HEK293 (cell line): ENCODE measurements around the gene TNIP1.

Experiments
- CTCF ChIA-PET: fragments of 350-600 bp; formaldehyde crosslinking; extraction: SDS; loops from one replicate; lab custom pipeline; 2021; ENCODE audit warnings: antibody characterized with exemption; lab: Yijun Ruan, JAX
- POLR2A ChIA-PET: fragments of 300-600 bp; formaldehyde crosslinking; extraction: SDS; loops from one replicate; lab custom pipeline; 2020; ENCODE audit warnings: antibody characterized with exemption, inconsistent platforms; lab: Yijun Ruan, JAX
- H3K27ac ChIP-seq: fragments of 200-500 bp; sonication (Bioruptor generic); 2 replicates; pipeline ENCODE4 v1.5.1; 2014; ENCODE audit warnings: low read depth, low read length, control low read depth, inconsistent platforms; ENCODE audit errors: extremely low read depth
- H3K36me3 ChIP-seq, 2 experiments: fragments of 200-500 bp in 1 of 2; sonication (Bioruptor generic) in 1 of 2; 1 replicate in 1 of 2; 2 replicates in 1 of 2; pipeline ENCODE4 v1.5.1; 2014 to 2017; ENCODE audit warnings: inconsistent platforms in 2 of 2, low read length in 2 of 2; ENCODE audit not compliant: control insufficient read depth in 2 of 2, insufficient read depth in 1 of 2
- H3K4me1 ChIP-seq: fragments of 200-500 bp; sonication (Bioruptor generic); 2 replicates; pipeline ENCODE4 v1.5.1; 2014; ENCODE audit warnings: mild to moderate bottlenecking, low read length, inconsistent platforms; ENCODE audit not compliant: control insufficient read depth, insufficient read depth
- H3K4me3 ChIP-seq: 2 replicates; pipeline ENCODE4 v1.5.1; 2011; ENCODE audit warnings: low read depth, mild to moderate bottlenecking, control low read depth, low read length, moderate library complexity
- H3K9me3 ChIP-seq: fragments of 200-500 bp; sonication (Bioruptor generic); 2 replicates; pipeline ENCODE4 v1.5.1; 2014; ENCODE audit warnings: low read depth, low read length, inconsistent platforms; ENCODE audit not compliant: control insufficient read depth, insufficient read depth
- BCL11A ChIP-seq: fragments of 450-650 bp; formaldehyde crosslinking; IDR thresholded peaks from 2 replicates; pipeline ENCODE4 v1.5.1; 2016; ENCODE audit warnings: low read depth, missing biosample characterization, missing genetic modification characterization
- EGR2 ChIP-seq: fragments of 450-650 bp; formaldehyde crosslinking; IDR thresholded peaks from 2 replicates; pipeline ENCODE4 v1.5.1; 2016; ENCODE audit warnings: low read depth, missing biosample characterization, missing genetic modification characterization
- GLIS1 ChIP-seq: fragments of 450-650 bp; formaldehyde crosslinking; IDR thresholded peaks from 2 replicates; pipeline ENCODE4 v1.5.1; 2016; ENCODE audit warnings: missing biosample characterization, missing genetic modification characterization
- GLIS2 ChIP-seq: fragments of 450-650 bp; formaldehyde crosslinking; IDR thresholded peaks from 2 replicates; pipeline ENCODE4 v1.5.1; 2016; ENCODE audit warnings: missing biosample characterization, missing genetic modification characterization
- IKZF3 ChIP-seq: fragments of 450-650 bp; IDR thresholded peaks from 2 replicates; pipeline ENCODE4 v1.5.0; 2018; ENCODE audit warnings: missing biosample characterization, mild to moderate bottlenecking, missing genetic modification characterization, moderate library complexity
- SP2 ChIP-seq: fragments of 450-650 bp; formaldehyde crosslinking; IDR thresholded peaks from 2 replicates; pipeline ENCODE4 v1.5.1; 2016; ENCODE audit warnings: missing biosample characterization, missing genetic modification characterization
- ZBTB17 ChIP-seq: fragments of 450-650 bp; formaldehyde crosslinking; IDR thresholded peaks from 2 replicates; pipeline ENCODE4 v1.5.1; 2016; ENCODE audit warnings: missing biosample characterization, missing genetic modification characterization
- ZBTB48 ChIP-seq: fragments of 450-650 bp; formaldehyde crosslinking; IDR thresholded peaks from 2 replicates; pipeline ENCODE4 v1.5.1; 2016; ENCODE audit warnings: missing biosample characterization, missing genetic modification characterization
- ZFP37 ChIP-seq: fragments of 450-650 bp; formaldehyde crosslinking; IDR thresholded peaks from 2 replicates; pipeline ENCODE4 v1.5.1; 2016; ENCODE audit warnings: missing biosample characterization, missing genetic modification characterization
- ZNF112 ChIP-seq: fragments of 450-650 bp; formaldehyde crosslinking; IDR thresholded peaks from 2 replicates; pipeline ENCODE4 v1.5.0; 2017; ENCODE audit warnings: missing biosample characterization, missing genetic modification characterization
- ZNF169 ChIP-seq: fragments of 450-650 bp; formaldehyde crosslinking; IDR thresholded peaks from 2 replicates; pipeline ENCODE4 v1.5.1; 2016; ENCODE audit warnings: missing biosample characterization, missing genetic modification characterization
- ZNF174 ChIP-seq: fragments of 450-650 bp; formaldehyde crosslinking; IDR thresholded peaks from 2 replicates; pipeline ENCODE4 v1.5.0; 2017; ENCODE audit warnings: missing biosample characterization, mild to moderate bottlenecking, missing genetic modification characterization
- ZNF19 ChIP-seq: fragments of 450-650 bp; formaldehyde crosslinking; IDR thresholded peaks from 2 replicates; pipeline ENCODE4; 2016; ENCODE audit warnings: missing biosample characterization, missing genetic modification characterization, low read depth
- ZNF266 ChIP-seq: fragments of 450-650 bp; formaldehyde crosslinking; IDR thresholded peaks from 2 replicates; pipeline ENCODE4 v1.5.1; 2016; ENCODE audit warnings: missing biosample characterization, missing genetic modification characterization, low read depth
- ZNF311 ChIP-seq: fragments of 450-650 bp; formaldehyde crosslinking; IDR thresholded peaks from 2 replicates; pipeline ENCODE4 v1.5.1; 2017; ENCODE audit warnings: missing biosample characterization, missing genetic modification characterization, borderline replicate concordance
- ZNF335 ChIP-seq: fragments of 450-650 bp; formaldehyde crosslinking; conservative IDR thresholded peaks from 2 replicates; pipeline ENCODE4 v1.5.1; 2016; ENCODE audit warnings: missing biosample characterization, missing genetic modification characterization
- ZNF404 ChIP-seq: fragments of 450-650 bp; formaldehyde crosslinking; IDR thresholded peaks from 2 replicates; pipeline ENCODE4 v1.5.1; 2017; ENCODE audit warnings: missing biosample characterization, missing genetic modification characterization
- ZNF501 ChIP-seq: fragments of 450-650 bp; formaldehyde crosslinking; IDR thresholded peaks from 2 replicates; pipeline ENCODE4 v1.5.1; 2016; ENCODE audit warnings: missing biosample characterization, missing genetic modification characterization
- ZNF560 ChIP-seq: fragments of 450-650 bp; formaldehyde crosslinking; IDR thresholded peaks from 2 replicates; pipeline ENCODE4 v1.5.1; 2017; ENCODE audit warnings: missing biosample characterization, missing genetic modification characterization, borderline replicate concordance
- ZNF621 ChIP-seq: fragments of 450-650 bp; formaldehyde crosslinking; IDR thresholded peaks from 2 replicates; pipeline ENCODE4 v1.5.1; 2017; ENCODE audit warnings: missing biosample characterization, missing genetic modification characterization
- ZNF629 ChIP-seq: fragments of 450-650 bp; formaldehyde crosslinking; IDR thresholded peaks from 2 replicates; pipeline ENCODE4 v1.5.1; 2017; ENCODE audit warnings: missing biosample characterization, missing genetic modification characterization
- ZNF664 ChIP-seq: fragments of 450-650 bp; formaldehyde crosslinking; IDR thresholded peaks from 2 replicates; pipeline ENCODE4 v1.5.1; 2016; ENCODE audit warnings: missing biosample characterization, missing genetic modification characterization
- ZNF692 ChIP-seq: fragments of 450-650 bp; formaldehyde crosslinking; IDR thresholded peaks from 2 replicates; pipeline ENCODE4 v1.5.1; 2016; ENCODE audit warnings: missing biosample characterization, missing genetic modification characterization
- TF ChIP-seq, protein P1 (sequence below): fragments of 450-650 bp; formaldehyde crosslinking; IDR thresholded peaks from 2 replicates; pipeline ENCODE4 v1.5.1; 2016; ENCODE audit warnings: missing biosample characterization, missing genetic modification characterization
- TF ChIP-seq, protein P2 (sequence below): fragments of 450-650 bp; formaldehyde crosslinking; IDR thresholded peaks from 2 replicates; pipeline ENCODE4 v1.5.1; 2017; ENCODE audit warnings: missing biosample characterization, missing genetic modification characterization
- TF ChIP-seq, protein P3 (sequence below): fragments of 450-650 bp; formaldehyde crosslinking; IDR thresholded peaks from 2 replicates; pipeline ENCODE4 v1.5.1; 2016; ENCODE audit warnings: missing biosample characterization, missing genetic modification characterization
- TF ChIP-seq, protein P4 (sequence below): fragments of 450-650 bp; formaldehyde crosslinking; optimal IDR thresholded peaks from 2 replicates; pipeline ENCODE3; 2016; ENCODE audit warnings: missing biosample characterization, mild to moderate bottlenecking, missing genetic modification characterization

The TNIP1 gene

GRCh38 chr5:151020304-151021110 lies 60.3 kb downstream of the TNIP1 start, which contains the start of gene GPX3:
TSS of gene GPX3 (plus strand) at chr5:151020591. CDS start at chr5:151020655, 64 bp downstream.
- POLR2A ChIA-PET: interaction anchor here (0.9 to 1.3 kb wide), 2 partner anchors 10 to 232 kb away, joined by 3 read pairs; partner anchors contain the start of gene GM2A
- CTCF ChIA-PET: interaction anchor here (0.7 to 1.4 kb wide), 3 partner anchors 31 to 187 kb away, joined by 4 to 5 read pairs (median 4); no protein-coding TSS in a partner anchor
- Histone ChIP-seq H3K9me3 (no peaks in the 10 kb centered on the region), H3K4me3 (peak within 1 kb of the TSS; percentile 60), H3K27ac (no peak within 1 kb of the TSS; the same call in 1 of the 2 replicates), H3K4me1 (no peaks in the 10 kb centered on the region), H3K36me3 (no peaks in the 10 kb centered on the region)
- TF ChIP-seq SP2 (tag by site-specific recombination) (peak; percentile 89), ZNF169 (tag by site-specific recombination) (no peak), EGR2 (tag by site-specific recombination) (peak; percentile 12; the same call in 1 of the 2 replicates), ZNF266 (tag by site-specific recombination) (no peak), GLIS2 (peak; percentile 49), ZBTB17 (peak; percentile 21), ZNF621 (tag by site-specific recombination) (no peak), GLIS1 (tag by site-specific recombination) (peak; percentile 35; the same call in 1 of the 2 replicates), ZNF19 (tag by site-specific recombination) (no peak), ZNF560 (tag by site-specific recombination) (no peak), ZNF112 (tag by site-specific recombination) (no peak), ZNF174 (tag by site-specific recombination) (no peak), BCL11A (peak; percentile 47; the same call in 1 of the 2 replicates), ZNF664 (no peak), IKZF3 (tag by site-specific recombination) (peak; percentile 26; the same call in 1 of the 2 replicates), ZNF629 (tag by site-specific recombination) (peak; percentile 35; the same call in 1 of the 2 replicates), ZFP37 (tag by site-specific recombination) (no peak), ZNF692 (tag by site-specific recombination) (no peak), ZNF404 (tag by site-specific recombination) (no peak), ZNF501 (no peak), ZNF335 (peak; percentile 100), ZBTB48 (tag by site-specific recombination) (peak; percentile 93), ZNF311 (tag by site-specific recombination) (no peak)
- TF ChIP-seq, protein P1, sequence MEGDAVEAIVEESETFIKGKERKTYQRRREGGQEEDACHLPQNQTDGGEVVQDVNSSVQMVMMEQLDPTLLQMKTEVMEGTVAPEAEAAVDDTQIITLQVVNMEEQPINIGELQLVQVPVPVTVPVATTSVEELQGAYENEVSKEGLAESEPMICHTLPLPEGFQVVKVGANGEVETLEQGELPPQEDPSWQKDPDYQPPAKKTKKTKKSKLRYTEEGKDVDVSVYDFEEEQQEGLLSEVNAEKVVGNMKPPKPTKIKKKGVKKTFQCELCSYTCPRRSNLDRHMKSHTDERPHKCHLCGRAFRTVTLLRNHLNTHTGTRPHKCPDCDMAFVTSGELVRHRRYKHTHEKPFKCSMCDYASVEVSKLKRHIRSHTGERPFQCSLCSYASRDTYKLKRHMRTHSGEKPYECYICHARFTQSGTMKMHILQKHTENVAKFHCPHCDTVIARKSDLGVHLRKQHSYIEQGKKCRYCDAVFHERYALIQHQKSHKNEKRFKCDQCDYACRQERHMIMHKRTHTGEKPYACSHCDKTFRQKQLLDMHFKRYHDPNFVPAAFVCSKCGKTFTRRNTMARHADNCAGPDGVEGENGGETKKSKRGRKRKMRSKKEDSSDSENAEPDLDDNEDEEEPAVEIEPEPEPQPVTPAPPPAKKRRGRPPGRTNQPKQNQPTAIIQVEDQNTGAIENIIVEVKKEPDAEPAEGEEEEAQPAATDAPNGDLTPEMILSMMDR (tag by site-specific recombination): no peak; the same call in 1 of the 2 replicates
- TF ChIP-seq, protein P2, sequence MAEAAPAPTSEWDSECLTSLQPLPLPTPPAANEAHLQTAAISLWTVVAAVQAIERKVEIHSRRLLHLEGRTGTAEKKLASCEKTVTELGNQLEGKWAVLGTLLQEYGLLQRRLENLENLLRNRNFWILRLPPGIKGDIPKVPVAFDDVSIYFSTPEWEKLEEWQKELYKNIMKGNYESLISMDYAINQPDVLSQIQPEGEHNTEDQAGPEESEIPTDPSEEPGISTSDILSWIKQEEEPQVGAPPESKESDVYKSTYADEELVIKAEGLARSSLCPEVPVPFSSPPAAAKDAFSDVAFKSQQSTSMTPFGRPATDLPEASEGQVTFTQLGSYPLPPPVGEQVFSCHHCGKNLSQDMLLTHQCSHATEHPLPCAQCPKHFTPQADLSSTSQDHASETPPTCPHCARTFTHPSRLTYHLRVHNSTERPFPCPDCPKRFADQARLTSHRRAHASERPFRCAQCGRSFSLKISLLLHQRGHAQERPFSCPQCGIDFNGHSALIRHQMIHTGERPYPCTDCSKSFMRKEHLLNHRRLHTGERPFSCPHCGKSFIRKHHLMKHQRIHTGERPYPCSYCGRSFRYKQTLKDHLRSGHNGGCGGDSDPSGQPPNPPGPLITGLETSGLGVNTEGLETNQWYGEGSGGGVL (tag by site-specific recombination): no peak
- TF ChIP-seq, protein P3, sequence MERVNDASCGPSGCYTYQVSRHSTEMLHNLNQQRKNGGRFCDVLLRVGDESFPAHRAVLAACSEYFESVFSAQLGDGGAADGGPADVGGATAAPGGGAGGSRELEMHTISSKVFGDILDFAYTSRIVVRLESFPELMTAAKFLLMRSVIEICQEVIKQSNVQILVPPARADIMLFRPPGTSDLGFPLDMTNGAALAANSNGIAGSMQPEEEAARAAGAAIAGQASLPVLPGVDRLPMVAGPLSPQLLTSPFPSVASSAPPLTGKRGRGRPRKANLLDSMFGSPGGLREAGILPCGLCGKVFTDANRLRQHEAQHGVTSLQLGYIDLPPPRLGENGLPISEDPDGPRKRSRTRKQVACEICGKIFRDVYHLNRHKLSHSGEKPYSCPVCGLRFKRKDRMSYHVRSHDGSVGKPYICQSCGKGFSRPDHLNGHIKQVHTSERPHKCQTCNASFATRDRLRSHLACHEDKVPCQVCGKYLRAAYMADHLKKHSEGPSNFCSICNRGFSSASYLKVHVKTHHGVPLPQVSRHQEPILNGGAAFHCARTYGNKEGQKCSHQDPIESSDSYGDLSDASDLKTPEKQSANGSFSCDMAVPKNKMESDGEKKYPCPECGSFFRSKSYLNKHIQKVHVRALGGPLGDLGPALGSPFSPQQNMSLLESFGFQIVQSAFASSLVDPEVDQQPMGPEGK (tag by site-specific recombination): peak; percentile 87
- TF ChIP-seq, protein P4, sequence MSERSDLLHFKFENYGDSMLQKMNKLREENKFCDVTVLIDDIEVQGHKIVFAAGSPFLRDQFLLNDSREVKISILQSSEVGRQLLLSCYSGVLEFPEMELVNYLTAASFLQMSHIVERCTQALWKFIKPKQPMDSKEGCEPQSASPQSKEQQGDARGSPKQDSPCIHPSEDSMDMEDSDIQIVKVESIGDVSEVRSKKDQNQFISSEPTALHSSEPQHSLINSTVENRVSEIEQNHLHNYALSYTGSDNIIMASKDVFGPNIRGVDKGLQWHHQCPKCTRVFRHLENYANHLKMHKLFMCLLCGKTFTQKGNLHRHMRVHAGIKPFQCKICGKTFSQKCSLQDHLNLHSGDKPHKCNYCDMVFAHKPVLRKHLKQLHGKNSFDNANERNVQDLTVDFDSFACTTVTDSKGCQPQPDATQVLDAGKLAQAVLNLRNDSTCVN (tag by site-specific recombination): peak; percentile 11
